Spleen (tissue), 11 donors: ENCODE data around the gene IL24. TPM values are rescaled to one million over a fixed set of nuclear protein-coding genes. Genes with fewer than 3 reads are reported as not detected.

Experiments
- DNase-seq: peaks from one replicate; pipeline ENCODE4 v3.0.0-alpha.2; 2020
- H3K27ac ChIP-seq, 8 donors: fragments of 200-600 bp; sonication (generic) in 7 of 8; 1 replicate in 4 of 8; 2 replicates in 4 of 8; pipeline versions ENCODE4 v1.5.0 to v1.8.0; 2016 to 2021; ENCODE audit warnings: inconsistent platforms in 4 of 8, mild to moderate bottlenecking in 4 of 8, moderate library complexity in 1 of 8
- H3K27me3 ChIP-seq, 7 donors: fragments of 200-600 bp; sonication (generic) in 6 of 7; replicated peaks in 1 of 7; 1 replicate in 4 of 7; 2 replicates in 3 of 7; pipeline versions ENCODE4 v1.5.0 to v1.8.0; 2016 to 2021; ENCODE audit warnings: inconsistent platforms in 3 of 7, mild to moderate bottlenecking in 1 of 7
- H3K36me3 ChIP-seq, 6 donors: fragments of 200-600 bp; sonication (generic) in 5 of 6; 1 replicate in 4 of 6; 2 replicates in 2 of 6; pipeline versions ENCODE4 v1.5.0 to v1.8.0; 2016 to 2021; ENCODE audit warnings: inconsistent platforms in 2 of 6
- H3K4me1 ChIP-seq, 6 donors: fragments of 200-600 bp; sonication (generic) in 5 of 6; 1 replicate in 3 of 6; 2 replicates in 3 of 6; pipeline versions ENCODE4 v1.5.0 to v1.8.0; 2016 to 2021; ENCODE audit warnings: inconsistent platforms in 3 of 6
- H3K4me3 ChIP-seq, 8 donors: fragments of 200-600 bp; sonication (generic) in 7 of 8; 1 replicate in 4 of 8; 2 replicates in 4 of 8; pipeline versions ENCODE4 v1.5.0 to v1.8.0; 2016 to 2021; ENCODE audit warnings: inconsistent platforms in 4 of 8, mild to moderate bottlenecking in 4 of 8, moderate library complexity in 2 of 8
- H3K9me3 ChIP-seq, 8 donors: fragments of 200-600 bp; sonication (generic) in 7 of 8; 1 replicate in 4 of 8; 2 replicates in 4 of 8; pipeline versions ENCODE4 v1.5.0 to v1.8.0; 2016 to 2021; ENCODE audit warnings: inconsistent platforms in 4 of 8
- CTCF ChIP-seq, 11 experiments: fragments of 200-600 bp in 7 of 11; fragments of 450-650 bp in 4 of 11; sonication (generic) in 4 of 11; IDR thresholded peaks in 8 of 11; conservative IDR thresholded peaks in 3 of 11; 1 replicate in 7 of 11; 2 replicates in 4 of 11; pipeline versions ENCODE4 v1.4.0 to v1.8.0; 2016 to 2021; ENCODE audit warnings: antibody characterized with exemption in 11 of 11, inconsistent platforms in 4 of 11, mild to moderate bottlenecking in 1 of 11
- POLR2A ChIP-seq, 3 donors: fragments of 450-650 bp; IDR thresholded peaks; one replicate each; pipeline ENCODE4 v1.5.1; 2017; ENCODE audit warnings: antibody characterized with exemption in 3 of 3, mild to moderate bottlenecking in 1 of 3
- POLR2AphosphoS5 ChIP-seq, 3 donors: sonication (generic); formaldehyde crosslinking; IDR thresholded peaks; one replicate each; pipeline ENCODE4 v1.5.1; 2017; ENCODE audit warnings: antibody characterized with exemption in 3 of 3
- WGBS, 5 donors: extraction: QIAGEN DNeasy Blood & Tissue Kit in 3 of 5; methylation state at CpG; one replicate each; pipeline versions ENCODE4 v1.1.5 to v1.1.7; 2013 to 2018; 5-methylcytosine and 5-hydroxymethylcytosine counted together
- intact Hi-C: fragments of 100-400 bp; cut with DNase I; formaldehyde crosslinking; loops from one replicate; pipeline ENCODE4 v1.15.0; 2023; ENCODE audit warnings: low total_unique reads
- polyA plus RNA-seq, 3 donors: library from polyadenylated mRNA; stranded (reverse); fragments of 200-250 nt; gene quantifications; one replicate each; pipeline ENCODE4 v1.2.1, GENCODE V29; 2013
- total RNA-seq, 7 donors: library from RNA; depleted of rRNA in 3 of 7; stranded (reverse); fragments of >200 nt in 3 of 7; fragmentation: NEBNext Ultra II Directional in 4 of 7; extraction: Animal tissue kit (Norgen Biotek cat#: 25700) in 4 of 7; gene quantifications; one replicate each; pipeline versions ENCODE4 v1.1.0 to v1.2.1, GENCODE V29; 2016 to 2021
- donor health status: healthy with polysubstance abuse.
- donor health status: DM: no; HTN: no; CAD: no; lungs with moderate emphysema.
- donor health status: DM: no; HTN: no; CAD: no.
- donor health status: Bipolar disorder and iron deficiency.
- donor health status: healthy.
- donor health status: DM: no; HTN: no; CAD: no.
- donor health status: DM: yes; HTN: yes; CAD: no.

IL24 gene
- total and polyA plus RNA-seq, 10 donors = 0.30 to 2.0 (median 1.2) TPM; not detected in 5

GRCh38 chr1:206912445-206913095 lies 15.3 kb downstream of the IL24 start:
- intact Hi-C loops = loop anchor here (5.0 to 10.0 kb wide), 3 partner anchors 95 to 278 kb away; partner anchors contain the start of gene DYRK3
- no peaks in the 10 kb centered on the region for H3K9me3 ChIP-seq
- 22 to 31% (median 28%) methylated on average over 7 of the region's 7 CpGs for WGBS, 5 donors
- H3K27me3 ChIP-seq = peaks cover 0 to 35% (median 0%) of the 10 kb centered on the region in 7 donors
- TF ChIP-seq POLR2A (IDR thresholded peaks at IDR 0.05) (no peak), POLR2AphosphoS5 (IDR thresholded peaks at IDR 0.05) (peak in 1 of 3 donors; percentile 84), CTCF (IDR thresholded peaks at IDR 0.05 in 8 of 11, conservative IDR thresholded peaks at IDR 0.05 in 3 of 11) (peak; percentile 84 to 95 (median 91))
- peaks cover 0 to 99% (median 21%) of the 10 kb centered on the region in 6 donors for H3K36me3 ChIP-seq
- peak overlapping the region in 1 of 8 donors; percentile 71 for H3K27ac ChIP-seq
- peak overlapping the region in 2 of 8 donors; percentile 9 to 74 for H3K4me3 ChIP-seq
- peaks cover 46 to 100% (median 97%) of the 10 kb centered on the region in 6 donors for H3K4me1 ChIP-seq
- peak; percentile 73 for DNase-seq

- intact Hi-C loops = loop anchor here (5.0 to 10.0 kb wide), 3 partner anchors 97 to 279 kb away; partner anchors contain the start of gene DYRK3
- peak; percentile 27 for DNase-seq
- Histone ChIP-seq H3K36me3 (peaks cover 0 to 97% (median 16%) of the 10 kb centered on the region in 6 donors), H3K27me3 (peaks cover 0 to 21% (median 0%) of the 10 kb centered on the region in 7 donors), H3K4me1 (peaks cover 40 to 99% (median 87%) of the 10 kb centered on the region in 6 donors), H3K4me3 (peak overlapping the region in 1 of 8 donors; percentile 74), H3K27ac (peak overlapping the region in 2 of 8 donors; percentile 95 to 97), H3K9me3 (no peaks in the 10 kb centered on the region)
- no peak for TF ChIP-seq POLR2A (IDR thresholded peaks at IDR 0.05)
- no peak for TF ChIP-seq POLR2AphosphoS5 (IDR thresholded peaks at IDR 0.05)
- TF ChIP-seq CTCF (IDR thresholded peaks at IDR 0.05 in 8 of 11, conservative IDR thresholded peaks at IDR 0.05 in 3 of 11) = no peak
- 64 to 78% (median 66%) methylated on average over 12 of the region's 12 CpGs for WGBS, 5 donors
These were observed 16.7 kb downstream of the IL24 start for GRCh38 chr1:206913766-206914537.

- H3K4me1 ChIP-seq = peaks cover 30 to 92% (median 74%) of the 10 kb centered on the region in 6 donors
- WGBS, 5 donors = 76 to 86% (median 81%) methylated on average over 15 of the region's 15 CpGs
- H3K27ac ChIP-seq = peak overlapping the region in 4 of 8 donors; percentile 17 to 97 (median 96)
- peaks cover 0 to 92% (median 15%) of the 10 kb centered on the region in 6 donors for H3K36me3 ChIP-seq
- peak overlapping the region in 6 of 8 donors; percentile 1 to 74 (median 56) for H3K4me3 ChIP-seq
- intact Hi-C loops = loop anchor here (10.0 kb wide), 1 partner anchor 280 kb away; the partner anchor contains the start of gene DYRK3
- peaks cover 0 to 9% (median 0%) of the 10 kb centered on the region in 7 donors for H3K27me3 ChIP-seq
- H3K9me3 ChIP-seq = no peaks in the 10 kb centered on the region
- TF ChIP-seq POLR2A (IDR thresholded peaks at IDR 0.05) (no peak), POLR2AphosphoS5 (IDR thresholded peaks at IDR 0.05) (no peak), CTCF (IDR thresholded peaks at IDR 0.05 in 8 of 11, conservative IDR thresholded peaks at IDR 0.05 in 3 of 11) (no peak)
- peak; percentile 56 for DNase-seq
These were observed 17.9 kb downstream of the IL24 start for GRCh38 chr1:206915030-206915735.
